Hematopoietic multipotent progenitor cell (in vitro differentiated cells): Measurements from ENCODE around the gene PGAM1. TPM values are rescaled to one million over a fixed set of nuclear protein-coding genes. Genes with fewer than 3 reads are reported as not detected.

ENCODE experiments used
- small RNA-seq: library from RNA; depleted of rRNA; stranded (forward); fragments of <200 nt; gene quantifications from one replicate; pipeline ENCODE3, GENCODE V24; 2012
- total RNA-seq: library from RNA; depleted of rRNA; stranded (reverse); fragments of >200 nt; gene quantifications from one replicate; pipeline ENCODE4 v1.2.3, GENCODE V29; 2012

Gene PGAM1
- total RNA-seq, 1 donor: 117 TPM

Small RNA genes lying within 50 kb of the gene (small RNA-seq; reads per million reads assigned to genes)
- gene RF00019: not detected

Other genes starting within 250 kb of the PGAM1 start
- under 0.01 TPM for gene SLIT1, start 240.2 kb upstream of the PGAM1 start, total RNA-seq
- gene ARHGAP19, start 133.6 kb upstream of the PGAM1 start, total RNA-seq: 3.8 TPM
- 11.0 TPM for gene FRAT1, start 106.9 kb upstream of the PGAM1 start, total RNA-seq
- 15.6 TPM for gene FRAT2, start 91.5 kb upstream of the PGAM1 start, total RNA-seq
- 42.3 TPM for gene RRP12, start 24.9 kb upstream of the PGAM1 start, total RNA-seq
- gene EXOSC1, start 19.8 kb downstream of the PGAM1 start, total RNA-seq: 33.7 TPM
- gene ZDHHC16, start 20.0 kb downstream of the PGAM1 start, total RNA-seq: 52.5 TPM
- gene MMS19, start 72.2 kb downstream of the PGAM1 start, total RNA-seq: 71.1 TPM
- 4.6 TPM for gene UBTD1, start 72.7 kb downstream of the PGAM1 start, total RNA-seq
- gene ANKRD2, start 146.6 kb downstream of the PGAM1 start, total RNA-seq: not detected
- not detected for gene HOGA1, start 158.2 kb downstream of the PGAM1 start, total RNA-seq
- gene C10orf62, start 163.5 kb downstream of the PGAM1 start, total RNA-seq: not detected
- 3.5 TPM for gene MORN4, start 207.3 kb downstream of the PGAM1 start, total RNA-seq
- gene PI4K2A, start 214.5 kb downstream of the PGAM1 start, total RNA-seq: 6.5 TPM